GM18498 (cell line): ENCODE measurements around the gene IGHMBP2.
A peak's percentile ranks its signal among the peaks of the same experiment; 100 is the strongest.

Experiments used
- ATAC-seq: cut with Tn5 transposase; IDR thresholded peaks from one replicate; pipeline ENCODE4 v1.9.1; 2021; ENCODE audit warnings: mild to moderate bottlenecking, moderate library complexity; ENCODE audit not compliant: unreplicated experiment

Gene IGHMBP2

GRCh38 chr11:68925611-68926010 lies 21.9 kb downstream of the IGHMBP2 start:
- ATAC-seq, result no peak

- peak; percentile 48 for ATAC-seq
Measured at GRCh38 chr11:68927280-68928135, 23.8 kb downstream of the IGHMBP2 start.

GRCh38 chr11:68928136-68928880 lies 24.6 kb downstream of the IGHMBP2 start:
- no peak for ATAC-seq

GRCh38 chr11:68929135-68929534 lies 25.4 kb downstream of the IGHMBP2 start:
- no peak for ATAC-seq

GRCh38 chr11:68929706-68930570 lies 26.2 kb downstream of the IGHMBP2 start:
- ATAC-seq, result no peak

GRCh38 chr11:68930991-68931855 lies 27.5 kb downstream of the IGHMBP2 start:
- no peak for ATAC-seq

GRCh38 chr11:68931911-68932310 lies 28.2 kb downstream of the IGHMBP2 start:
- no peak for ATAC-seq

- no peak for ATAC-seq
Measured at GRCh38 chr11:68932358-68932757, 28.7 kb downstream of the IGHMBP2 start.

GRCh38 chr11:68932933-68933577 lies 29.4 kb downstream of the IGHMBP2 start:
- no peak for ATAC-seq

- no peak for ATAC-seq
Measured at GRCh38 chr11:68933605-68934320, 30.1 kb downstream of the IGHMBP2 start.

GRCh38 chr11:68934321-68934645 lies 30.6 kb downstream of the IGHMBP2 start:
- ATAC-seq, result no peak

GRCh38 chr11:68934666-68935065 lies 31.0 kb downstream of the IGHMBP2 start:
- no peak for ATAC-seq

- ATAC-seq, result no peak
Measured at GRCh38 chr11:68935066-68935465, 31.4 kb downstream of the IGHMBP2 start.

GRCh38 chr11:68935516-68936357 lies 32.0 kb downstream of the IGHMBP2 start:
- ATAC-seq, result no peak

- no peak for ATAC-seq
Measured at GRCh38 chr11:68936358-68936636, 32.6 kb downstream of the IGHMBP2 start.

- no peak for ATAC-seq
Measured at GRCh38 chr11:68936676-68937620, 33.3 kb downstream of the IGHMBP2 start.

GRCh38 chr11:68938088-68938487 lies 34.4 kb downstream of the IGHMBP2 start:
- no peak for ATAC-seq
